Measurements from ENCODE around the gene SRRM1.
"Not testable (repeated sequence)": the region's sequence is repeated elsewhere in the genome, so short reads cannot be mapped to it uniquely, and the experiment has no call there.

SRRM1 gene

DNA sequence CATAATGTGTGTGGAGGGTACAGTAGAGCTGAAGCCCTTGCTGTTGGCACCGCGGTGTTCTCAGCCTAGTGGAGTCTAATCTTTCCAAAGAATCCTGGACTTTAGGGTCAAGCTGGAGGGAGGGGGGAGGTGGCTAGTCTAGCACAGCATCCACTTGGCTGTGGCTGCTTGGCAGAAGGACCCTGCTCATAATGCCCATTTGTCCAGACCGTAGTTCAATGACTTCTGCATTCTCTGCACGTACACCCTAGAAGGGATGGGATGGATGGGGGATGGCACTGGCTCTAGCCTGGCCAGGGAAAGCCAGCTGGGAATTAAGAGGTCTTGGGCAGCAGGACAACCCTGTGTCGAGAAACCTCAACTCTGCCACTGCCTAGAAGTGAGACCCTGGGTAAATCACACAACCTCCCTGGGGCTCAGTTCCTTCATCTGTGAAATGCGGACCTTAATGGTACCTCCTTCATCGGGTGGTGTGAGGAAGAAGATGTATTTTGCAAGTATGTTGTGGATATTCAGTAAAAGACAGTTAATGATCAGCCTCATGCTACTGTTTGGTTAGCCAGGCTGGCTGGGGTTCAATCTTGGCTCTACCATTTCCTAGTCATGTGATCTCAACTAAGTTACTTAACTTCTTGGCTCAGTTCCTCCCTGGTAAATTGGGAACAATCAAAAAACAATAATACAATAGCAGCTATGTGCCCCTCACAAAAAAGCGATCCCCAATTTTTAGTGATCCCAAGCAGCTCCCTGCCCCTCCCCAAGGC lies 75.0 kb downstream of the SRRM1 start:
- no peak for DNase-seq (ENCODE audit: low spot score)

DNA sequence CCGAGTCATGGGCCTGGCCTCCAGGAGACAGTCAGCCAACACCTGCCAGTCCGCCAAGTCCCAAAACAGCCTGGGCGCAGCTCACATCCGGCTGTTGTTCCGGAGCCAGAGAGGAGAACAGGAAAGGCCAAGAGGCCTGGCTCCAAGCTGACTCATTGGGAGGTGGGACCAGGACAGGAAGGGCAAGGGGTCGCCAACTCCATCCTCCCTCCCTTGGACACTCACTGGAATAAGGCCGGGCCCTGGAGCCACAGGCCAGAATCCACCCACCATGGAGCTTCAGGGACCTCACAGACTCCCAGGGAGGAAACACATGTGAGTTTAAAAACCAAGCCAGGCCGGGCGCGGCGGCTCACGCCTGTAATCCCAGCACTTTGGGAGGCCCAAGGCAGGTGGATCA lies 77.0 kb downstream of the SRRM1 start:
- no peak for DNase-seq (ENCODE audit: low spot score)

DNA sequence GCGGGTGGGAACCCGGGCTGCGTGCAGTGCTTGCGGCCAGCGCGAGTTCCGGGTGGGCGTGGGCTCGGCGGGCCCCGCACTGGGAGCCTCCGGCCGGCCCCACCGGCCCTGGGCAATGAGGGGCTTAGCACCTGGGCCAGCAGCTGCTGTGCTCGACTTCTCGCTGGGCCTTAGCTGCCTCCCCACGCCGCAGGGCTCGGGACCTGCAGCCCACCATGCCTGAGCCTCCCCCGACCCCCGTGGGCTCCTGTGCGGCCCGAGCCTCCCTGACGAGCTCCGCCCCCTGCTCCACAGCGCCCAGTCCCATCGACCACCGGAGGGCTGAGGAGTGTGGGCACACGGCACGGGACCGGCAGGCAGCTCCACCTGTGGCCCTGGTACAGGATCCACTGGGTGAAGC lies 78.4 kb downstream of the SRRM1 start:
- no peak for DNase-seq (ENCODE audit: low spot score)

DNA sequence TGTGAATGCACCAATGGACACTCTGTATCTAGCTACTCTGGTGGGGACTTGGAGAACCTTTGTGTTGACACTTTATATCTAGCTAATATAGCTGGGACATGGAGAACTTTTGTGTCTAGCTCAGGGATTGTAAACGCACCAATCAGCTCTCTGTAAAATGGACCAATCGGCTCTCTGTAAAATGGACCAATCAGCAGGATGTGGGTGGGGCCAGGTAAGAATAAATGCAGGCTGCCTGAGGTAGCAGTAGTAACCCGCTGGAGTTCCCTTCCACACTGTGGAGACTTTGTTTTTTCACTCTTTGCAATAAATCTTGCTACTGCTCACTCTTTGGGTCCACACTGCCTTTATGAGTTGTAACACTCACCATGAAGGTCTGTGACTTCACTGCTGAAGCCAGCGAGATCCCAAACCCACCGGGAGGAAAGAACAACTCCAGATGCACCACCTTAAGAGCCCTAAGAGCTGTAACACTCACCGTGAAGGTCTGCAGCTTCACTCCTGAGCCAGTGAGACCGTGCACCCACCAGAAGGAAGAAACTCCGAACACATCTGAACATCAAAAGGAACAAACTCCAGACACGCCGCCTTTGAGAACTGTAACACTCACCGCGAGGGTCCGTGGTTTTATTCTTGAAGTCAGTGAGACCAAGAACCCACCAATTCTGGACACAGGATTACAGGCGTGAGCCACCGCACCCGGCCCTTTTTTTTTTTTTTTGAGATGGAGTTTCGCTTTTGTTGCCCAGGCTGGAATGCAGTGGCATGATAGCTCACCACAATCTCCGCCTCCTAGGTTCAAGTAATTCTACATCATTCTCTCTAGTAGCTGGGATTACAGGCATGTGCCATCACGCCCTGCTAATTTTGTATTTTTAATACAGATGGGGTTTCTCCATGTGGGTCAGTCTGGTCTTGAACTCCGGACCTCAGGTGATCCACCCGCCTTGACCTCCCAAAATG lies 79.3 kb downstream of the SRRM1 start:
- DNase-seq (ENCODE audit: low spot score), result not testable (repeated sequence)

Measured in CD4-positive, alpha-beta T cell treated with Interleukin-2 at 100 ng/mL for 4 hours (primary cell).